ENCODE results near the gene LHX1. TPM values are rescaled to one million over a fixed set of nuclear protein-coding genes. Genes with fewer than 3 reads are reported as not detected.

The LHX1 gene
- total and polyA plus RNA-seq, 9 of the 15 experiments (the other 6 are each of a cell fraction or from before 2014, with no cell fraction given), result 0.05 to 0.64 (median 0.07) TPM; not detected in 6

GRCh38 chr17:36894925-36895324 lies 42.4 kb upstream of the LHX1 start (continued):
- TF ChIP-seq ZNF609 (CRISPR knock-in tag; IDR thresholded peaks at IDR 0.05; ENCODE audit: borderline replicate concordance) (no peak), DMBX1 (CRISPR knock-in tag; IDR thresholded peaks at IDR 0.05; ENCODE audit: borderline replicate concordance) (no peak), FOXP1 (CRISPR knock-in tag; IDR thresholded peaks at IDR 0.05) (no peak), ZNF318 (IDR thresholded peaks at IDR 0.05; ENCODE audit: borderline replicate concordance in 1 of 2, low read depth in 1 of 2) (no peak), TEAD1 (CRISPR knock-in tag; IDR thresholded peaks at IDR 0.05) (no peak), HNRNPH1 (optimal IDR thresholded peaks at IDR 0.05; ENCODE audit: low read depth, low read length) (no peak), ZC3H4 (CRISPR knock-in tag; IDR thresholded peaks at IDR 0.05; ENCODE audit: borderline replicate concordance) (no peak), SETDB1 (IDR thresholded peaks at IDR 0.05; ENCODE audit: low read length) (no peak)
